Activated gamma-delta T cell treated with anti-CD3 and anti-CD28 coated beads, Interleukin-2, amount 50 U/mL, for 16 hours (primary cell): ENCODE data around the gene RPL28.
A peak's percentile ranks its signal among the peaks of the same experiment; 100 is the strongest.

Source experiments
- DNase-seq: peaks from one replicate; pipeline ENCODE4 v3.0.0-alpha.2; 2020; ENCODE audit warnings: low read depth

The RPL28 gene

GRCh38 chr19:55385724-55386492 is at the start of gene RPL28:
Gene RPL28, plus strand, starts transcription at chr19:55385932. Its CDS starts 426 bp downstream, at chr19:55386358.
- DNase-seq, result peak; percentile 97

GRCh38 chr19:55336101-55336500 is 49.6 kb upstream of the RPL28 start:
- DNase-seq, result no peak

GRCh38 chr19:55339105-55339888 is 46.4 kb upstream of the RPL28 start, which contains the start of gene KMT5C:
Gene KMT5C, plus strand, starts transcription at chr19:55339876. Its CDS starts 2,061 bp downstream, at chr19:55341937.
- DNase-seq, result peak; percentile 100

GRCh38 chr19:55339889-55340783 is 45.6 kb upstream of the RPL28 start:
- DNase-seq, result no peak

GRCh38 chr19:55340784-55341147 is 45.0 kb upstream of the RPL28 start:
- DNase-seq, result no peak

- DNase-seq, result peak; percentile 20
Observed at GRCh38 chr19:55341171-55341588, 44.6 kb upstream of the RPL28 start.

- no peak for DNase-seq
Observed at GRCh38 chr19:55341595-55342531, 43.9 kb upstream of the RPL28 start.

- DNase-seq, result no peak
Observed at GRCh38 chr19:55344444-55344843, 41.3 kb upstream of the RPL28 start.

- no peak for DNase-seq
Observed at GRCh38 chr19:55345101-55345817, 40.5 kb upstream of the RPL28 start.

GRCh38 chr19:55345818-55346724 is 39.7 kb upstream of the RPL28 start:
- DNase-seq, result no peak

GRCh38 chr19:55346725-55347441 is 38.8 kb upstream of the RPL28 start:
- DNase-seq, result no peak

GRCh38 chr19:55347442-55348009 is 38.2 kb upstream of the RPL28 start:
- DNase-seq, result no peak

GRCh38 chr19:55348317-55349034 is 37.3 kb upstream of the RPL28 start:
- DNase-seq, result no peak

GRCh38 chr19:55350620-55351315 is 35.0 kb upstream of the RPL28 start:
- no peak for DNase-seq

- no peak for DNase-seq
Observed at GRCh38 chr19:55352040-55352439, 33.7 kb upstream of the RPL28 start.

GRCh38 chr19:55352549-55353145 is 33.1 kb upstream of the RPL28 start:
- DNase-seq, result no peak
